Measurements from ENCODE around the gene BNIP1.

GRCh38 chr5:173188280-173188679 lies 43.9 kb downstream of the BNIP1 start:
- TF ChIP-seq CTCF (IDR thresholded peaks at IDR 0.05), result no peak
- no peak for TF ChIP-seq POLR2AphosphoS5 (IDR thresholded peaks at IDR 0.05)
